K562 (cell line): Measurements from ENCODE around the gene PHC3. TPM values are rescaled to one million over a fixed set of nuclear protein-coding genes. Genes with fewer than 3 reads are reported as not detected.
A peak's percentile ranks its signal among the peaks of the same experiment; 100 is the strongest.

Experiments used
- ATAC-seq: fragments of 200-7000 bp; cut with Tn5 transposase; 3 replicates; pipeline ENCODE4 v1.9.1; 2020; ENCODE audit warnings: moderate library complexity
- BruUV-seq: library from RNA; stranded (reverse); fragments of 400-500 nt; replicated peaks from 2 replicates; lab custom pipeline; 2021; lab: Mats Ljungman, UMichigan
- CTCF ChIA-PET: fragments of 300-600 bp; formaldehyde crosslinking; extraction: SDS; loops from one replicate; lab custom pipeline; 2021; ENCODE audit warnings: low intra/inter-chr PET ratio; lab: Yijun Ruan, JAX
- POLR2A ChIA-PET: fragments of 300-600, 350-650 bp; sonication (Branson Sonifier 250); formaldehyde crosslinking; extraction: SDS; loops from one replicate; lab custom pipeline; 2021; ENCODE audit warnings: antibody characterized with exemption, inconsistent platforms; lab: Yijun Ruan, JAX
- DNase-seq, 4 experiments: peaks; one replicate each; pipeline versions ENCODE4 v3.0.0 to v3.0.0-alpha.2; 2011 to 2018; ENCODE audit warnings: low spot score in 3 of 4, mixed read lengths in 3 of 4; ENCODE audit errors: extremely low read depth in 1 of 4
- FAIRE-seq: peaks from 2 replicates; lab custom pipeline; 2011; peaks lifted over from hg19 to GRCh38; lab: Jason Lieb, UNC
- H2AFZ ChIP-seq: 2 replicates; pipeline ENCODE4 v1.6.0; 2011; ENCODE audit warnings: low read depth, low read length, control low read depth, inconsistent platforms
- H3K27ac ChIP-seq: fragments of 200-600 bp; 3 replicates; pipeline ENCODE4 v1.8.0; 2011; ENCODE audit warnings: low read depth, mild to moderate bottlenecking, control low read depth, inconsistent platforms, low read length, moderate library complexity, mixed read lengths; ENCODE audit errors: extremely low read depth
- H3K27me3 ChIP-seq, 2 experiments: fragments of 300-600 bp in 1 of 2; 2 replicates in 1 of 2; 3 replicates in 1 of 2; pipeline versions ENCODE4 v1.6.0 to v1.8.0; 2011; ENCODE audit warnings: inconsistent platforms in 2 of 2, low read length in 2 of 2, mild to moderate bottlenecking in 1 of 2, mixed read lengths in 1 of 2, moderate library complexity in 1 of 2; ENCODE audit not compliant: control insufficient read depth in 2 of 2, insufficient read depth in 2 of 2
- H3K36me3 ChIP-seq: fragments of 300-600 bp; 3 replicates; pipeline ENCODE4 v1.8.0; 2011; ENCODE audit warnings: mild to moderate bottlenecking, low read length, inconsistent platforms; ENCODE audit not compliant: control insufficient read depth, insufficient read depth
- H3K4me1 ChIP-seq, 2 experiments: fragments of 200-600 bp in 1 of 2; replicated peaks in 1 of 2; 2 replicates in 1 of 2; 3 replicates in 1 of 2; pipeline versions ENCODE4 v1.5.1 to v1.8.0; 2011; ENCODE audit warnings: inconsistent platforms in 2 of 2, low read length in 2 of 2, mild to moderate bottlenecking in 1 of 2, mixed read lengths in 1 of 2, moderate library complexity in 1 of 2; ENCODE audit not compliant: control insufficient read depth in 2 of 2, insufficient read depth in 2 of 2
- H3K4me2 ChIP-seq: 2 replicates; pipeline ENCODE4 v1.6.1; 2011; ENCODE audit warnings: low read length, control low read depth, inconsistent platforms, mixed read lengths; ENCODE audit not compliant: insufficient read depth
- H3K4me3 ChIP-seq: fragments of 200-600 bp; sonication (generic), shearing (Covaris generic); 2 replicates; pipeline ENCODE4 v1.5.1; 2016; ENCODE audit warnings: control low read depth, inconsistent platforms
- H3K79me2 ChIP-seq: fragments of 200-600 bp; 3 replicates; pipeline ENCODE4 v1.8.0; 2011; ENCODE audit warnings: low read length, inconsistent platforms; ENCODE audit not compliant: control insufficient read depth, insufficient read depth
- H3K9ac ChIP-seq, 2 experiments: 2 replicates each; pipeline versions ENCODE4 v1.6.0 to v1.6.1; 2011; ENCODE audit warnings: low read depth in 2 of 2, low read length in 2 of 2, control low read depth in 1 of 2, inconsistent platforms in 1 of 2, mild to moderate bottlenecking in 1 of 2, mixed read lengths in 1 of 2; ENCODE audit not compliant: insufficient read depth in 1 of 2
- H3K9me1 ChIP-seq: one replicate; pipeline ENCODE4 v1.6.0; 2011; ENCODE audit warnings: inconsistent platforms, mild to moderate bottlenecking, low read length, moderate library complexity; ENCODE audit not compliant: control insufficient read depth, insufficient read depth
- H3K9me3 ChIP-seq: replicated peaks from 2 replicates; pipeline ENCODE4 v1.5.1; 2011; ENCODE audit warnings: low read depth, low read length, inconsistent platforms; ENCODE audit not compliant: control insufficient read depth, insufficient read depth
- H4K20me1 ChIP-seq: replicated peaks from 2 replicates; pipeline ENCODE4 v1.6.1; 2011; ENCODE audit warnings: low read length, inconsistent platforms, mixed read lengths; ENCODE audit not compliant: control insufficient read depth, insufficient read depth
- C11orf30 ChIP-seq: fragments of 450-650 bp; IDR thresholded peaks from 2 replicates; pipeline ENCODE4 v1.6.1; 2016; ENCODE audit warnings: low read depth, mild to moderate bottlenecking
- FOXA1 ChIP-seq: fragments of 450-650 bp; IDR thresholded peaks from 2 replicates; pipeline ENCODE4 v1.6.1; 2016; ENCODE audit warnings: mild to moderate bottlenecking, borderline replicate concordance
- RBM39 ChIP-seq: fragments of 200-400 bp; formaldehyde crosslinking; optimal IDR thresholded peaks from 2 replicates; pipeline ENCODE3; 2018; ENCODE audit warnings: low read depth, low read length
- THRAP3 ChIP-seq: fragments of 450-650 bp; IDR thresholded peaks from 2 replicates; pipeline ENCODE4 v1.6.1; 2016; ENCODE audit warnings: mild to moderate bottlenecking, inconsistent platforms, borderline replicate concordance
- ZBTB26 ChIP-seq: fragments of 450-650 bp; formaldehyde crosslinking; IDR thresholded peaks from 2 replicates; pipeline ENCODE4 v1.4.0; 2022; ENCODE audit warnings: missing genetic modification characterization
- ZNF121 ChIP-seq: sonication (generic); formaldehyde crosslinking; conservative IDR thresholded peaks from 2 replicates; pipeline ENCODE4 v1.8.0; 2022; ENCODE audit warnings: missing genetic modification reagents
- ZNF143 ChIP-seq: sonication (generic); formaldehyde crosslinking; IDR thresholded peaks from 2 replicates; pipeline ENCODE4 v1.9.0; 2022; ENCODE audit warnings: mild to moderate bottlenecking, missing genetic modification reagents
- ZNF316 ChIP-seq: fragments of 450-650 bp; IDR thresholded peaks from 2 replicates; pipeline ENCODE4 v1.6.1; 2016
- WGBS: fragments of 100-300 bp; shearing (Covaris generic); methylation state at CpG from one replicate; pipeline ENCODE4 v1.1.6; 2016; ENCODE audit warnings: low coverage, mixed read lengths; ENCODE audit not compliant: insufficient coverage; ENCODE audit errors: missing lambda C conversion rate; 5-methylcytosine and 5-hydroxymethylcytosine counted together
- in situ Hi-C: fragments of 300-500 bp; cut with MboI; formaldehyde crosslinking; loops from 4 replicates; pipeline ENCODE4 v1.15.0; 2018; ENCODE audit warnings: inconsistent platforms, mixed read lengths
- intact Hi-C: fragments of 100-400 bp; cut with micrococcal nuclease; formaldehyde crosslinking; loops from 2 replicates; pipeline ENCODE4 v1.14.2; 2022
- polyA plus RNA-seq, 8 experiments: library from polyadenylated mRNA; depleted of rRNA in 4 of 8; stranded (reverse) in 5 of 8; unstranded in 3 of 8; fragments of >200 nt; fragmentation: Nextera tagmentation in 2 of 8; fragmentation: Illumina TruSeq in 1 of 8; extraction: Ambion mirVana in 2 of 8; extraction: Trizol in 1 of 8; gene quantifications; 2 replicates each; pipeline versions ENCODE4 v1.2.1 to v1.2.3, GENCODE V29; 2011 to 2014; ENCODE audit warnings: inconsistent platforms in 1 of 8, missing spikeins in 1 of 8
- total RNA-seq, 7 experiments: library from RNA; depleted of rRNA in 6 of 7; stranded (reverse); fragments of >200 nt in 6 of 7; fragmentation: Illumina TruSeq in 2 of 7; extraction: Trizol in 2 of 7; gene quantifications; 2 replicates each; pipeline versions ENCODE4 v1.2.1 to v1.2.3, GENCODE V29; 2011 to 2021; ENCODE audit warnings: low replicate concordance in 1 of 7

Gene PHC3
- total and polyA plus RNA-seq, 9 of the 15 experiments (the other 6 are each of a cell fraction or from before 2014, with no cell fraction given), result 3.1 to 21.6 (median 10.5) TPM

DNA sequence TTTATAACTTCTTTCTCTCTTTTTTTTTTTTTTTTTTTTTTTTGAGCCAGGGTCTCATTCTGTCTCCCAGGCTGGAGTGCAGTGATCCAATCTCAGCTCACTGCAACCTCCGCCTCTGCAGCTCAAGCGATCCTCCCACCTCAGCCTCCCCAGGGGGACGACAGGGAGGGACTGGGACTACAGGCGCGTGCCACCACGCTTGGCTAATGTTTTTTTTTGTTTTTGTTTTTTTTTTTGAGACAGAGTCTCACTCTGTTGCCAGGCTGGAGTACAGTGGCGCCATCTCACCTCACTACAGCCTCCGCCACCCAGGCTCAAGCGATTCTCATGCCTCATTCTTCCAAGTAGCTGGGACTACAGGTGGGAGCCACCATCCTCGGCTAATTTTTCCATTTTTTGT is 23.0 kb upstream of the PHC3 start (continued):
- no peak for TF ChIP-seq ZBTB26

DNA sequence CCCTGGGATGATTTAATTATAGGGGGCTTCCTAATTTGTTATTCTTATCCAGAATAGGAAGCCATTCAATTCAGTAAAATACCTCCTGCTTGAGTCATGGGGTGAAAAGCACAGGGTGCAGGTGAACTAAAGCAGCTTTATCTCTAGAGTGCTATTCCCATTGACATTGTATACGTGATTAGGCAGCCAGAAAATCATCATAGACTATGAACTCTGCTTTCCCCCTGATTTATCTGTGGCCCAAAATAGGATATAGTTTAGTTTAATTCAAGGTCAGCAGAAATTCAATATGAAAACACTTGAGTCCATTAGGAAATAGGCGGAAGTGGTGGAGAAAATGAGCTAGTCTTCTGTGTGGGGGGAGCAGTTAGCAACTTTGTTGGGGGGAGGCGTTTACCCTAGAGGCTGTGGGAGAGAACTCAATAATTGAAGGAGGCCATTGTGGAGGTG is 22.5 kb upstream of the PHC3 start:
- Histone ChIP-seq H3K9me3 (no peaks in the 10 kb centered on the region; the same call in 1 of the 2 replicates), H3K27me3 (no peaks in the 10 kb centered on the region), H3K4me3 (no peak overlapping the region), H3K9ac (no peak overlapping the region), H3K36me3 (no peaks in the 10 kb centered on the region), H4K20me1 (no peaks in the 10 kb centered on the region), H3K4me1 (no peaks in the 10 kb centered on the region; a peak in 1 of 5 replicates), H3K9me1 (no peaks in the 10 kb centered on the region), H3K4me2 (no peak overlapping the region), H3K79me2 (no peaks in the 10 kb centered on the region), H2AFZ (no peak overlapping the region), H3K27ac (no peak overlapping the region)
- in situ Hi-C loops (no loop called here), intact Hi-C loops (no loop called here)
- no TSS peak for BruUV-seq
- DNase-seq, result no peak
- ATAC-seq, result no peak
- 14% methylated on average over 3 of the region's 3 CpGs for WGBS
- CTCF ChIA-PET, result interaction anchor here (0.6 kb wide), 1 partner anchor 82 kb away, joined by 4 read pairs; no protein-coding TSS in a partner anchor
- POLR2A ChIA-PET, result no interaction called here
- TF ChIP-seq ZNF121 (CRISPR knock-in tag) (no peak), RBM39 (no peak), THRAP3 (no peak), ZNF316 (peak; percentile 48), C11orf30 (peak; percentile 51), FOXA1 (no peak), ZNF143 (CRISPR knock-in tag) (no peak)
- no peak for FAIRE-seq
